ENCODE measurements around the gene P2RX3. TPM values are rescaled to one million over a fixed set of nuclear protein-coding genes. Genes with fewer than 3 reads are reported as not detected.
A peak's percentile ranks its signal among the peaks of the same experiment; 100 is the strongest.

P2RX3 gene
- total RNA-seq, 4 donors from 2014 or later = not detected

DNA sequence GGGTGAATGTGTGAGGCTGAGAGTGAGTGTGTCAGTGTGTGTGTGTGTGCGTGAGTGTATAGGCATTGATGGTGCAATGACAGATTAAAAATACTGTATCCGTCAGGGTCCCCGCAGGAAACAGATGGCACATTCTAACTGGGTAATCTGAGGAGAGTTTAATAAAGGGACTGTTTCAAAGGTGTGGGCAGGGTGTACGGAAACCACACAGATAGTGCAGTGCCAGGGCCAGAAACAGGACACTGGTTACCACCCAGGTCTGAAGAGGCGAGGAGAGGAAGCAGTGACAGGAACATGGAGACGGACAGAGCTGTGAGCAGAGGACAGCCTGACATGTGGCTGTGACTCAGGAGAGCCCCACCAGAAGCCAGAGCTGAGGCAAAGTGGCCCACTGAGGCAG, 16.5 kb downstream of the P2RX3 start:
- 65 to 71% methylated on average over 6 of the region's 6 CpGs for WGBS, 2 donors
- DNase-seq = no peak
- Histone ChIP-seq H3K36me3 (no peaks in the 10 kb centered on the region), H3K4me3 (no peak overlapping the region), H3K4me1 (peaks cover 0 to 28% (median 12%) of the 10 kb centered on the region in 3 donors), H3K27me3 (no peaks in the 10 kb centered on the region), H3K27ac (no peak overlapping the region), H3K9me3 (no peaks in the 10 kb centered on the region)
- intact Hi-C loops (cut with DNase I) = no loop called here
- TF ChIP-seq POLR2A (IDR thresholded peaks at IDR 0.05) = no peak
- TF ChIP-seq, protein P1, sequence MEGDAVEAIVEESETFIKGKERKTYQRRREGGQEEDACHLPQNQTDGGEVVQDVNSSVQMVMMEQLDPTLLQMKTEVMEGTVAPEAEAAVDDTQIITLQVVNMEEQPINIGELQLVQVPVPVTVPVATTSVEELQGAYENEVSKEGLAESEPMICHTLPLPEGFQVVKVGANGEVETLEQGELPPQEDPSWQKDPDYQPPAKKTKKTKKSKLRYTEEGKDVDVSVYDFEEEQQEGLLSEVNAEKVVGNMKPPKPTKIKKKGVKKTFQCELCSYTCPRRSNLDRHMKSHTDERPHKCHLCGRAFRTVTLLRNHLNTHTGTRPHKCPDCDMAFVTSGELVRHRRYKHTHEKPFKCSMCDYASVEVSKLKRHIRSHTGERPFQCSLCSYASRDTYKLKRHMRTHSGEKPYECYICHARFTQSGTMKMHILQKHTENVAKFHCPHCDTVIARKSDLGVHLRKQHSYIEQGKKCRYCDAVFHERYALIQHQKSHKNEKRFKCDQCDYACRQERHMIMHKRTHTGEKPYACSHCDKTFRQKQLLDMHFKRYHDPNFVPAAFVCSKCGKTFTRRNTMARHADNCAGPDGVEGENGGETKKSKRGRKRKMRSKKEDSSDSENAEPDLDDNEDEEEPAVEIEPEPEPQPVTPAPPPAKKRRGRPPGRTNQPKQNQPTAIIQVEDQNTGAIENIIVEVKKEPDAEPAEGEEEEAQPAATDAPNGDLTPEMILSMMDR (IDR thresholded peaks at IDR 0.05) = no peak

DNA sequence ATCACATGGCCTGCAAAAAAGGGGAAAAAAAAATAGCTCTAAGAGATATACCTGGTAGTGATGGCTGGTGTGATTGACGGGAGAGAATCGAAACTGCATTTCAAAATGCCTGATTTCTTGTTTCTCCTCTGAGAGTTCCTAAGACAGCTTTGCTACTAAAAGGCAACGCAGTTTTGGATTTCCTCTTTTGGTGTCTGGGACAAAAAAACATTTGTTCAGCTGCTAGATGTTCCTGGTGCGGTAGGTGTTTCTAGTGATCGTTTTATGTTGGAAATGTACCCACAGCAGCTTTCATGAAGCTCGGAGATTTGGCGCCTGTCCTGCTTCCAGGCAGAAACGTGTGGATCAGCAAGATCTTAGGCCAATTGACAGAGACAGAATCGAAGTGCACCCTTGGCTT, 18.1 kb downstream of the P2RX3 start:
- intact Hi-C loops (cut with DNase I) = no loop called here
- Histone ChIP-seq H3K36me3 (no peaks in the 10 kb centered on the region), H3K9me3 (no peaks in the 10 kb centered on the region), H3K27ac (no peak overlapping the region), H3K27me3 (no peaks in the 10 kb centered on the region), H3K4me3 (no peak overlapping the region), H3K4me1 (peaks cover 0 to 24% (median 10%) of the 10 kb centered on the region in 3 donors)
- no peak for TF ChIP-seq POLR2A (IDR thresholded peaks at IDR 0.05)
- TF ChIP-seq, protein P1 (IDR thresholded peaks at IDR 0.05) = no peak
- no peak for DNase-seq
- 57 to 61% methylated on average over 9 of the region's 9 CpGs for WGBS, 2 donors

DNA sequence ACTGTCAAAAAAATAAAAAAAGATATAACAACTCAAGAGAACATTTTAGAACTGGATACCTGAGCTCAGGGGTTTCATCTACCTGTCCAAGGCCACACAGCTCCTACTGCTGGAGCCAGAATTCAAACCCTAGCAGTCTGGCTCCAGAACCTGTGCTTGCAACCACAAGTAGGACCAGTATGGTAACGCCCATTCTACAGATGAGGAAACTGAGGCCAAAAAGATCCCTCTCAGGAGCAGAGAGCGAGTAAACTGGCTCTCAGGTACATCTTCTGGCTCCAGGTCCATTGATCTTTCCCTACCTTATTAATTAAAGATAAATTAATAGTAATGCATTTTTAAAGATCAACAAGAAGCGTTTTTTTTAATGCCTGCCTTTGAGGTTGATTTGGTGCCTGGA, 19.2 kb downstream of the P2RX3 start:
- no peaks in the 10 kb centered on the region for H3K36me3 ChIP-seq
- no peaks in the 10 kb centered on the region for H3K27me3 ChIP-seq
- 68 to 74% methylated on average over 3 of the region's 3 CpGs for WGBS, 2 donors
- TF ChIP-seq, protein P1 (IDR thresholded peaks at IDR 0.05) = no peak
- no peak for TF ChIP-seq POLR2A (IDR thresholded peaks at IDR 0.05)
- peaks cover 0 to 24% (median 10%) of the 10 kb centered on the region in 3 donors for H3K4me1 ChIP-seq
- H3K27ac ChIP-seq = peak overlapping the region in 1 of 4 donors; percentile 37
- no peak overlapping the region for H3K4me3 ChIP-seq
- intact Hi-C loops (cut with DNase I) = no loop called here
- H3K9me3 ChIP-seq = no peaks in the 10 kb centered on the region
- DNase-seq = no peak

DNA sequence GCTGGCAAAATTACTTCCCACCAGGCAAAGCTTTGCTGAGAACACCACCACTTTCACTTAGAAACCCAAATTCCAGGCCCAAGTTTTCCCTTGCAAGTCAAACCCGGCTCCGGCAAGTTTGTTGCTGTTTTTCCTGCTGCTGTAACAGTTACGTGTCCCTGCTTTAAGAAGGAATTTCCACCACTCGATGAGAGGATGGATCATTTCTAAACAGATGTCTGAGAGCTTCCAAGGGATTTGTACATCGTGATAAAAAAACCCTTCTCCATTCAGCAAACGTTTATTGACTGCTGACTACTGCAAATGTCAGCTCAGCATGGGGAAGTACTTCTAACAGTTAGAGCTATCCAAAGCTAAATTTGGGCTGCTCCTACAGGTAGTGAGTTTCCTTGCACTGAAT, 19.7 kb downstream of the P2RX3 start:
- Histone ChIP-seq H3K4me3 (no peak overlapping the region), H3K27me3 (no peaks in the 10 kb centered on the region), H3K36me3 (no peaks in the 10 kb centered on the region), H3K4me1 (peaks cover 0 to 24% (median 10%) of the 10 kb centered on the region in 3 donors), H3K27ac (peak overlapping the region in 2 of 4 donors; percentile 37), H3K9me3 (no peaks in the 10 kb centered on the region)
- intact Hi-C loops (cut with DNase I) = no loop called here
- 36 to 37% methylated on average over 4 to 6 of the region's 6 CpGs for WGBS, 2 donors
- TF ChIP-seq, protein P1 (IDR thresholded peaks at IDR 0.05) = no peak
- no peak for TF ChIP-seq POLR2A (IDR thresholded peaks at IDR 0.05)
- DNase-seq = no peak

DNA sequence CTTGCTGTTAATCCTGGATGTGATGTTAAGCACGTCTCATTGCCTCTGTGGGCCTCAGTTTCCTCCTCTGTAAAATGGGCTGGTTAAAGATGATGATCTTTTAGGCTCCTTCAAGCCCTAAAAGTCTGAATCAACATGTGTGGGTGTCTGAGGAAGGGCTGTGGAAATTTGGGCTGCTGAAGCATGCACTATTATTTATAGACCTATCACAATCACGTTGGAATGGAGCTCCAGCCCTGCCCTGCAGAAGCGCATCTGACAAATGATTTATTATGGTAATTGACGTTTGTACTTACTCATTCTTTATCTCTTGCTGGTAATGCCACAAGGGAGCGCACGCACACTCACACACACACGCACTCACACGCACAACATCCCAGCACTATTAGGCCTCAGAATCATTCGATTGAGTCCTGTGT, 20.4 kb downstream of the P2RX3 start:
- WGBS, 2 donors = 43 to 48% methylated on average over 5 to 9 of the region's 9 CpGs
- Histone ChIP-seq H3K4me1 (peaks cover 0 to 24% (median 10%) of the 10 kb centered on the region in 3 donors), H3K36me3 (no peaks in the 10 kb centered on the region), H3K27ac (no peak overlapping the region), H3K9me3 (no peaks in the 10 kb centered on the region), H3K4me3 (no peak overlapping the region), H3K27me3 (no peaks in the 10 kb centered on the region)
- intact Hi-C loops (cut with DNase I) = no loop called here
- no peak for TF ChIP-seq POLR2A (IDR thresholded peaks at IDR 0.05)
- TF ChIP-seq, protein P1 (IDR thresholded peaks at IDR 0.05) = no peak
- no peak for DNase-seq
